HG03469 (cell line): Measurements from ENCODE around the gene ZNF716.
"Not testable (repeated sequence)": the region's sequence is repeated elsewhere in the genome, so short reads cannot be mapped to it uniquely, and the experiment has no call there.

Source experiments
- ATAC-seq: cut with Tn5 transposase; IDR thresholded peaks from one replicate; pipeline ENCODE4 v1.9.1; 2021; ENCODE audit warnings: mild to moderate bottlenecking, moderate library complexity, moderate number of reproducible peaks; ENCODE audit not compliant: unreplicated experiment

The ZNF716 gene

DNA sequence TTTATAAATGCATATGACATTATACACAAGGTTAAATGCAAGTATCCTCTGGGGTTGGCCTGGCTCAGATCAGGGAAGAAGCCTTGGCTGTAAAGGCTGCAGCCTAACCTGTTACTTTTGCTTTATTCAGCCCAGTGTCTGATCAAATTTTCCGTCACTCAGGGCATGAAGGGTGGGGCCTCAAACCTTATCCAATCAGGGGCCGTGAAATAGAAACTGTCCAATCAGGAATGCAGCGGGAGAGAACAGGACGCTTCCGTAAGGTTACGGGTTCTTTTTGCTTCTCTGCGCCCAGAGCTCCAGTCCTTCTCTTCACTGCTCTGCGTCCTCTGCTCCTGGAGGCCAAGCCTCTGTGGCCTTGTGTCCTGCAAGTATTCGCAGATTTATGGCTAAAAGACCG is at the start of gene ZNF716:
TSS of gene ZNF716 (plus strand) at position 274 of the 400 bp plus-strand sequence. CDS start at position 386, 112 bp downstream.
- ATAC-seq: no peak

DNA sequence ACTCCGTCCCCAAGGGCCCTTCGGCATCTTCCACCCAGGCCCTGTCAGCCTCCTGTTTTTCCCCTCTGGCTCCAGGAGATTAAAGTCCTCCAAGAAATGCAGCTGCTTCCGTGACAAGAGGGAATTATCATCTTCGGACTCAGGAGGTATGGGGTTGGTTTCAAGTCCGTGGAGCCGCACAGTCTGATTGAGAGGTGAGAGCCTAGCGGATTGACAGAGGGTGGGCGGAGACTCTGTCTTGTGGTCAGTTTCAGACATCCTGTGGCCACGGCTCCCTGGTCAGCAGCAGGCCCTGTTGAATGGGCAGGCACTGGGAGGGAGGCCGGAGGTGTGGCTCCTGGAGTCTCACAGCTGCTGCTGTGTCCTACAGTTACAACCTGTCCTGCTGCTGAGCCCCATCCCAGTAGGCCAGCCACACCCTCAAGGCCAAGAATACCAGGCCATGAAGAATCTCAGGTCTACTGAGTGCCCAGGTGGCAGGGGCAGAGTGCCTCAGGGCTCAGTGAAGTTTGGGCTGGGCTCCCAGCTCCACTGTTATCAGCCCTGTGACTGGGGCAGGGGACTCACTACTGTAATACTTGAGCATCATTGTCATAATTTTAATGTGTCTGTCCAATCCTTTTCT is 49.3 kb upstream of the ZNF716 start:
- no peak for ATAC-seq

DNA sequence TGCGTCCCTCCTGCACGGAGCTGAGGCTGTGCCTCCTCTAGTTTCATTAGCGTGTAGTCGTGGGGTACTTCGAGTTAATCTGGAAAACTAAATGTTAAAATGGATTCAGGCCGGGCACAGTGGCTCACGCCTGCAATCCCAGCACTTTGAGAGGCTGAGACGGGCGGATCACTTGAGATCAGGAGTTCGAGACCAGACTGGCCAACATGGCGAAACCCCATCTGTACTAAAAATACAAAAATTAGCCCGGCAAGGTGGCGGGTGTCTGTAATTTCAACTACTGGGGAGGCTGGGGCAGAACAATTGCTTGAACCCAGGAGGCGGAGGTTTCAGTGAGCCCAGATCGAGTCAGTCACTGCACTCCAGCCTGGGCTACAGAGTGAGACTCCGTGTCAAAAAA is 46.9 kb upstream of the ZNF716 start:
- ATAC-seq: not testable (repeated sequence)

DNA sequence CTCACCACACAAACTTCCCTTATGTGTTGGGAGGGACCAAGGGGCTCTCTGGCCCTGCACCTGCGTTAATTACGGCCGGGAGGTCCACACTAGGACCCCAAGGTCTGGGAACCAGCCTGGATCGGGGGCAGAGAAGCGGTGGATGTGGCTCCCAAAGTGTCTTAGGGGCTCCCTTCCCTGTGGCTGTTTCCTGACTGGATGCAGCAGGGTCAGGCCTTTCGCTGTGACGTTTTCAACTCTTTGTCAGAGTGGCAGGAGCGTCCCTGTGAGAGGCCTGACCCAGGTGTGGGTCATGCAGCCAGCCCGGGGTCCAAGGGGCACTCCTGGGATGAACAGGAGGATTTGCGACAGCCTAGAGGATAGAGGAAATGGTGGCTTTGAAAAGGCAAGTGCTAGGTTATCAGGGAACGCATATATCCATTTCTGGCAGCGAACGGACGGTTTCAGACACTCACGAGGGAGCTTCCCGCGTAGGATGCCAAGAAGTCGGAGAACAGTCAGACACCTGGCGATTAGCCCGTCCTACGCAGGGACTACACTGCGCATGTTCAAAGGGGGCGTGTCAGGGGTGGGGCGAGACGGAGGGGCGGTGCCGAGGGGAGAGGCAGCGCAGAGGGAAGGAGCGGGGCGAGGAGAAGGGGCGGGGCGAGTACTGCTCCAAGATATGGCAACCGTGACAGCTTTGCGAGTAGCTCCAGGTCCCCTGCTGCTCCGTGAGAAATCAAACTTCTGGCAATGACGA is 46.2 kb upstream of the ZNF716 start:
- no peak for ATAC-seq

- no peak for ATAC-seq
Measured at GRCh38 chr7:57404343-57404966, 45.5 kb upstream of the ZNF716 start.

DNA sequence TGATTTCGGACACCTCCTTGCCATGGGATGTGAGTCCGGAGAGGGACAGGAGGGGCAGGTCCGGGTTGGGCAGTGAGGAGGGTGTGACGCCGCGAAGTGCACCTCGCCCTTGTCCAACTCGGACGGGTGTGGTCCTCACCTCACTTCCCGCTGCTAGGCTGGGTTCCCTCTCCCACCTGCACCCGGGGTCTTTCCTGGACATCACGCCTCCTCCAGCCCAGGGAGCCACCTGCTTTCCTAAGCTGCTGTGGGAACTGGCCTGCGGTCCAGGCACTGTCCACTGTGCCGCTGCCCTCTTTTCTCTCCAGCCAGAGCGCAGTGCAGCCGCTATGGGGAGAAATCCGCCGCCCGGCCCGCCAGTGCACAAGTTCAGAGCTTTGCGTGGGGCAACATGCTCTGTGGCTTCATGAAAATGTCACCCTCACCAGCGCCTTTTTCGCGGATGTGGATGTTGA is 45.0 kb upstream of the ZNF716 start:
- no peak for ATAC-seq

DNA sequence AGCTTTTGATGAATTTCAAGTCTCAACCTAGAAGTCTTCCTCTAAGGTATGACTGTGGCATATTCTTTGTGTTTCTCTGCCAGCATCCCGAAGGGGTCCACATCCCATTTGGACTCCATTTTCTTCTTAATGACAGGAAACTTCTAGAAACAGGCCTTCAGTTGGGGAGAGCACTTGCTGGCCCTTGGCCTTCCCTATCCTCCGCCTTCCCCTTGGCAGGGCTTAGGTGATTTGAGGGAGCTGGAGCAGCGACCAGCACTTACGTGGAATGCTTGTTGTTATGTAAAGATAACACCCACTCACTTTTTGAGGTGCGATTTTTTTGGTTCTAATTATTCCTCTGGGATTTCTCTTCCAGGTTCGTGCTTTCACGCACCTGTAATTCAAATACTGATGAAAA is 42.9 kb upstream of the ZNF716 start:
- ATAC-seq: no peak

GRCh38 chr7:57412168-57412567 is 37.8 kb upstream of the ZNF716 start:
- no peak for ATAC-seq

DNA sequence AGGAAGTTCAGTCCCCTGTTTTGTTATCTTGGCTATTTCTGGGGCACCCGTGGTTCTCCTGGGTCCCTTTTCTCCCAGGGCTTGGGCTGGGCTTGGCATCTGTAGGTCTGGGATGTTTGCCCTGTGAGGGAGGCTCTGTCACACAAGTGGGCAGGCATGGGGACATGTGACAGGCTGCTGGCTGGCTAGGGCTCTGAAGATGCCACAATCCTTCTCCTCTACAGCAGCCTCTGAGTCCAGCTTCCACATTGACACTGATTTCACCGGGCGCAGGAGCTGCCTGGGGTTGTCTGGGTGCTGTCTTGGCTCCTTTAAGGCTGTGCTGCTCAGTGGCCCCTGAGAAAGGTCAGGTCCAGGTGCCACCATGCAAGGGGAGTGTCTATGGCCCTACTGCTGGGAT is 37.4 kb upstream of the ZNF716 start:
- no peak for ATAC-seq

- no peak for ATAC-seq
Measured at GRCh38 chr7:57413529-57414398, 36.2 kb upstream of the ZNF716 start.

DNA sequence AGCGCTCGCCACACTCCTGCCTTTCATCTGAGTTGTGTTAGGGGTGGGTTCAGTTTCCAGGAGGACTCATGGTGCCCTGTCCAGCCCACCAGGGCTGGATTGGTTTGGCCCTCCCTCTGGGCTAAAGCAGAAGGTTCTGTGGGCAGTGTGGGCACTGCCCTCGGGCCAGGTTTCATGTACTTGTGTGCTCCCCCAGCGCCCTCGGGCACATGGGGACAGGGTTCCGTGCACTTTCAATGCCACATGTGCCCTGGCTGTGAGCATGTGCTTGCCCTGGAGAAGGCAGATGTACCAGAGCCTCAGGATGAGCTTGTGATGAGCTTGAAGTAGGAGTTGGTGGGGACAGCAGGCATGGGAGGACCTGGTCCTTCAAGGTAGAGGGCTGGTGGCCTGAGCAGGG is 35.6 kb upstream of the ZNF716 start:
- no peak for ATAC-seq

- ATAC-seq: no peak
Measured at GRCh38 chr7:57414852-57415251, 35.1 kb upstream of the ZNF716 start.

DNA sequence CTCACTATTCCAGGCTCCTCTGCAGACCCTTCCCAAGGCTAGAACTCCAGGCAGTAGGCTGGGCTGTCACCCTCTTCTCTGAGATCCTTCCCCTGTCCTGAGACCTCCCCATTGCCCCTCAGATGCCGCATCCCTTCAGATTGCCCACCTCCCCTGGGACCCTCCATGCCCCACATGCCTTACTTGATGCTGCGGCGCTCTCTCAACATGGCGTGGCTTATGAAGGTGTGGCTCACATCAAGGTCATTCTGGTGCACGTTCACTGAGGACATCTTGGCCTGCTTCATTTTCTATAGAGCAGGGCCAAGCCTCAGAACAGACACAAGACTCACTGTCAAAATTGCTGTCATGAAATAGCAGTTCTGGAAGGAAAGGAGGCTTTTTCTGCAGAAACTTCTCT is 34.7 kb upstream of the ZNF716 start:
- no peak for ATAC-seq

- ATAC-seq: no peak
Measured at GRCh38 chr7:57415730-57416129, 34.2 kb upstream of the ZNF716 start.

GRCh38 chr7:57416601-57417358 is 33.2 kb upstream of the ZNF716 start:
- no peak for ATAC-seq

- ATAC-seq: no peak
Measured at GRCh38 chr7:57417736-57418135, 32.2 kb upstream of the ZNF716 start.

GRCh38 chr7:57423768-57424167 is 26.2 kb upstream of the ZNF716 start:
- no peak for ATAC-seq

DNA sequence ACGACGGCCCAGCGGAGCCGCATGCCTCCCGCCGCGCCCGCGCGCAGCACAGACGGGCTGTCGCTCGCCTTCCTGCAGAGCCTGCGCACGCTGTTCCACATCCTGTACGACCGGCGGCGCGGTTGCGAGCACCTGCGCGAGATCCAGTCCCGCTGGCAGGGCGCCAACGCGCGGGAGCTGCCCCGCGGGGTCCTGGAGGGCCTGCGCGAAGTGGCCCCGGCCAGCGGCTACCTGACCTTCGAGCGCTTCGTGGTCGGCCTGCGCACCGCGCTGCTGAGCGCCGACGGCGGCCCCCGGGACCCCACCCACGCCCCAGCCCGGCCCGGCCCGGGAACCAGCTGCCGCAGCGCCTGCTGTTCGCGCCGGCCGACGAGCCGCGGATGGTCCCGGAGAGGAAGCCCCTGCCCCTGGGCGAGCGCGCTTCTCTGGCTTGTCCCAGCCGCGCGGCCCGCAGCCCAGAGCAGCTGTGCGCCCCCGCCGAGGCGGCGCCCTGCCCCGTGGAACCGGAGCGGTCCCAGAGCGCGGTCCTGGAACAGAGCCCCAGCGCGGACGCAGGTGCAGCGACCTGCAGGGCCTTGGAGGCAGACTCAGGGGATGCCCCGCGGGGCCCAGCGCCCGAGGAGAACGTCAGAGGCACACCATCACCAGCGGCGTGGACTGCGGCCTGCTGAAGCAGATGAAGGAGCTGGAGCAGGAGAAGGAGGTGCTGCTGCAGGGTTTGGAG is 25.3 kb upstream of the ZNF716 start:
- no peak for ATAC-seq

GRCh38 chr7:57425239-57425944 is 24.6 kb upstream of the ZNF716 start:
- no peak for ATAC-seq
